ENCODE results near the gene PLXNA2. TPM values are rescaled to one million over a fixed set of nuclear protein-coding genes. Genes with fewer than 3 reads are reported as not detected.
A peak's percentile ranks its signal among the peaks of the same experiment; 100 is the strongest.

The PLXNA2 gene
- total and polyA plus RNA-seq, 2 donors (not counting 3 experiments of a cell fraction or from before 2014, with no cell fraction given): 42.6 to 229 TPM

- ChIA-PET POLR2A (interaction anchor here (2.7 kb wide), 1 partner anchor 15 kb away, joined by 22 read pairs; no protein-coding TSS in a partner anchor), CTCF (interaction anchor here (0.7 to 32.5 kb wide), 5 partner anchors 15 to 73 kb away, joined by 4 to 714 read pairs (median 8); partner anchors contain the start of gene PLXNA2)
- Histone ChIP-seq H3K9me3 (replicated peaks; ENCODE audit: control insufficient read depth, insufficient read depth, low read length) (no peaks in the 10 kb centered on the region), H3K4me3 (replicated peaks in 1 of 3; ENCODE audit: insufficient read depth in 1 of 3, low read depth in 1 of 3, low read length in 3 of 3) (no peak overlapping the region), H3K27me3 (ENCODE audit: control insufficient read depth in 2 of 2, insufficient read depth in 2 of 2, low read length in 2 of 2) (no peaks in the 10 kb centered on the region), H4K20me1 (replicated peaks; ENCODE audit: control insufficient read depth, extremely low read depth, insufficient read depth, low read length) (no peaks in the 10 kb centered on the region), H3K27ac (ENCODE audit: insufficient read depth, low read depth, low read length) (peak overlapping the region; percentile 92), H3K4me2 (ENCODE audit: insufficient read depth, low read length) (peak overlapping the region; percentile 61), H3K36me3 (ENCODE audit: control insufficient read depth in 2 of 2, extremely low read depth in 1 of 2, insufficient read depth in 2 of 2, low read length in 2 of 2) (peaks cover 11 to 15% of the 10 kb centered on the region in 2 experiments), H3K9me1 (replicated peaks; ENCODE audit: control insufficient read depth, extremely low read depth, insufficient read depth, low read length) (no peaks in the 10 kb centered on the region), H3K79me2 (ENCODE audit: control insufficient read depth, insufficient read depth, low read length) (peaks cover 59% of the 10 kb centered on the region), H3K9ac (replicated peaks; ENCODE audit: extremely low read depth, insufficient read depth, low read length) (peak overlapping the region; percentile 74), H3K4me1 (ENCODE audit: control insufficient read depth, extremely low read depth, insufficient read depth, low read length) (peaks cover 93% of the 10 kb centered on the region), H2AFZ (ENCODE audit: low read depth, low read length) (no peak overlapping the region)
- no peak for TF ChIP-seq GATA2 (IDR thresholded peaks at IDR 0.05; ENCODE audit: insufficient read depth, insufficient read length, low read depth, low read length)
- no peak for TF ChIP-seq CTCF (IDR thresholded peaks at IDR 0.05; ENCODE audit: extremely low read depth in 1 of 2, insufficient read depth in 1 of 2, low read depth in 1 of 2, low read length in 2 of 2)
- TF ChIP-seq POLR2AphosphoS5 (IDR thresholded peaks at IDR 0.05; ENCODE audit: insufficient read depth, low read depth, low read length): peak; percentile 35
- no peak for DNase-seq (ENCODE audit: low read depth, low spot score)
- intact Hi-C loops (cut with micrococcal nuclease) (loop anchor here (2.0 kb wide), 1 partner anchor 47 kb away; no protein-coding TSS in a partner anchor), dilution Hi-C loops (cut with MboI; ENCODE audit: extremely low pct_ligation_motif_present, low sequenced_read_pairs) (no loop called here)
- no TSS peak for BruUV-seq (replicated peaks)
- FAIRE-seq: no peak
Measured at GRCh38 chr1:208205216-208206013, 38.8 kb downstream of the PLXNA2 start.
